HG03196 (cell line): ENCODE measurements around the gene RND3.

Experiments
- ATAC-seq: cut with Tn5 transposase; IDR thresholded peaks from one replicate; pipeline ENCODE4 v1.9.1; 2021; ENCODE audit not compliant: unreplicated experiment

Gene RND3

DNA sequence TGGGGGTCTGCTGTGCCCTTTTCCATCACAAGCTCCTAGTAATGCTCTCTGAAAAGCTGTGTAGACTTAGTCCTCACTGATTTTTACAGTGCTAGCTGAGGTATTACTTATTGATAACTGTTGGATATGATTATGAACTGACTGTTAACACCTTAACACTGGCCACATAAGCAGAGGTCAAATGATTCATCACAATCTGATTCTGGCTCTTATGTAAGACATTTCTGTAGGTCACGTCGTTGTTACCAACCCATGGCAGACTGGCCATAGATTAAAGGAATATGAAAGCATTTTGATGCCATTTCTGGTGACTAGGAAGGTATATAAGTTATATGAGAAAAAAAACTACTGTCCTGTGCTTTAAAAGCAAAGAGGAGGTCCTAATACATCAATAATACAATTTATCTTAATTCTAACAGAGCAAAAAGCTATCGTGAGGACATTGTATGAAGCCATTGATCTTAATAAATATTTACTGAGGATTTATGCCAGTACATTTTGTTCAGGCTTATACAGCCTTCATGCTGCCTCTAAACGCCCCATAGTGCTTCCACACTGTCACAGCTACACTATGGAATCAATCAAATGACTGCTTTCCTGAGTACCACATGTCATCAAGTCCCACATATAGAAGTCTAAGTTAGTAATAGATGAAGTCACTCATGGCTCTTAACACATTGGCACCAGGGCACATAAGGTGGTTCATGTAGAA, 6.9 kb upstream of the RND3 start:
- no peak for ATAC-seq

GRCh38 chr2:150491943-150492342, 4.5 kb upstream of the RND3 start:
- ATAC-seq: no peak

DNA sequence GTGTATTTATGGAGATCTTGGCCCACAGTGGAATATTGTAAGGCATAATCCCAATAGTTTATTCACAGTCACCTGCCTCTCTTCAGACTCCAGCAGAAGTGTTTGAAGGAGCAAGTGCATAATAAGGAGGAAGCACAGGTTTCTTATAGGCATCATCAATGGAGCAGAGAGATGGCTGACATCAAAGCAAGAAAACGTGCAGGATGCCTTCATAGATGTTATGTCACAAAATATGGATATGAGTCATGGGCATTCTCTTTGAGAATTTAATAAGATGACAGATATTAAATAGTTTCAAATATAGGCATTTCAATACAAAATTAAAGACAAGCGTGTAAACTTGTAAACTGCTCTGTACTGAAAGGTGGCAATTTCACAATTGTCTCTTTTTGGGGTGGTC, 4.0 kb upstream of the RND3 start:
- no peak for ATAC-seq

DNA sequence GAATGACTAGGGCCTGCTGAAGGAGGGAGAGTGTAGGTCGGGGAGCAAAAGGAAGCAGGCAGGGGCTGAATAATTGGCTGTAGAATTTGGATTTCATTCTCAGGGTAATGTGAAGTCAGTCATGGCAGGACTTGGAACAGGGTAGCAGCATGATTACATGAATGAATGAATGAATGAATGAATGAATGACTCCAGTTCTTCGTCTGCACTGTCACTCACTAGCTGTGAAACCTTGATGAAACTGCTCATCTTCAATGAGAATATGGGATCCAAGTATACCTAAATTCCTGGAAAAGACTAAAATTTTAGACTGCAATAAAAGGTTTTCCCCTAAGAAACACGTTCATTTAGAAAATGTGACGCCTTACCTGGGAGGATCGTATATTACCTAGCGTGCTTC, 3.0 kb upstream of the RND3 start:
- ATAC-seq: no peak

- no peak for ATAC-seq
These were observed 655 bp downstream of the RND3 start for GRCh38 chr2:150486539-150487484.

GRCh38 chr2:150485871-150486538, 1.5 kb downstream of the RND3 start:
- ATAC-seq: no peak

- peak; percentile 53 for ATAC-seq
These were observed 2.2 kb downstream of the RND3 start for GRCh38 chr2:150485114-150485870.

GRCh38 chr2:150484461-150485021, 2.9 kb downstream of the RND3 start:
- ATAC-seq: no peak

DNA sequence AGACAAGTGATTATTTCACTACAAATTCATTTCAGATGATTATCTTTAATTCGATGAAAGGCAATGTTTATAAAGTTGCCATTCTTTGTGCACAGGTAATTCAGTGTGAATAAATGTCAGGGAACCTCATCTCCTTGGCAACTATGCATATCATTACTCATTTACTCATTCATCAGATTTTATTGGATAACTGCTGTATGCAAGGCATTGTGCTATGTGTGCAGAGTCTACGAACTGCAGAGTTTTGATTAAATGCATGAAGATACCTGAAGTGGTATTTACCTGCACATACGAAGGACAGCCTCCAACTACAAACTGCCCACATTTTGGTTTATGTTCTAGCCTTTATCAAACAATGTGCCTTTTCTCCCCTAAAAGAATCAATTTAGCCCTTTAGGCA, 3.5 kb downstream of the RND3 start:
- no peak for ATAC-seq

DNA sequence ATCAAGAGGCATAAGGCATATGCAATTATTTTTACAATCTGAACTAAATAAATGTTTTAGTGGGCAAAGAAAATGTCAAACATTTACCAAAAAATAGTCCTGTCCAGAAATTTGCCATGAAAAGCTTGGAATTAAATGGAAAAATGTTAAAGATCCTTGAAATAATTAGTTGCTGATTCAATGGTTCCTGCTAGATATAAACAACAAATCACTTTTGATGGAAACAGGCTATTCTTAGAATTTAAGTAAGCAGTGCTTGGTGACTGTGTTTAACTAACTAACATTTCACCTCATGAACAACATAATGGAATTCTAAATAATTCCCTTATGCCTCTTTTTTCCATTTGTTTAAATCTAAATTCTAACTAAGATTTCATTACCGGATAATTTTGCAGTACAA, 3.9 kb downstream of the RND3 start:
- ATAC-seq: no peak

DNA sequence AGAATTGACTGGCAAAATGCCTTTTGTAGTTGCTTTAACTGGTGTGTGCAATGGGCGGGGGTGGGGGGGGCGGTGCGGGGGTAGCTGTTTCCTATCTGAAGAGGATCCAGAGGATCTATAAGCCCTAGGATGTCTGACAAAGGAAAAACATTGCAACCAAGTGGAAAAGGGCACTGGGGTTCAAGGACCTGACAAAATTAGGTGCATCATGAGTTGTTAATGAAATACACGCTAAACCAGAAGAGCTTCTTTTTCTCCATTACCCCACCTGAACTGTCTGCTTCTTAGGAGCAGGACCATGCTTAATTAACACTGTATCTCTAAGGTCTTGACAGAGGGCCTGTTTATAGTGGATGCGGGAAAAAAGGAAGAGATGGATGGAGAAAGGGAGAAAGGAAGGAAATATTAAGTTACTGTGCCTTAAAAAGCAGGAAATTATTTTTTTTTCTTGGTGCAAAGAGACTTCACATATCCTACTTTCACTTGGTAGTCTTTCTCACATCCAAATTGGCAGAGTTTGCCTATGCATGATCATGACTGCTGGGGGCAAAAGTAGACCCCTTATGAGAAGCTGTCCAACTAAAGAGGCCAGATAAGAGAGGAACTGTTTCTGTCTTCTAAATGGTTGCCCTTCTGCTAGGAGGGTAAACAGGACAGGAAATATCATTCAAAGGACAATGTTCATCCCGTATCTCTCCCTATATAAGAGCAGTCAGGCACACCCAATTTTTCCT, 4.6 kb downstream of the RND3 start:
- no peak for ATAC-seq

DNA sequence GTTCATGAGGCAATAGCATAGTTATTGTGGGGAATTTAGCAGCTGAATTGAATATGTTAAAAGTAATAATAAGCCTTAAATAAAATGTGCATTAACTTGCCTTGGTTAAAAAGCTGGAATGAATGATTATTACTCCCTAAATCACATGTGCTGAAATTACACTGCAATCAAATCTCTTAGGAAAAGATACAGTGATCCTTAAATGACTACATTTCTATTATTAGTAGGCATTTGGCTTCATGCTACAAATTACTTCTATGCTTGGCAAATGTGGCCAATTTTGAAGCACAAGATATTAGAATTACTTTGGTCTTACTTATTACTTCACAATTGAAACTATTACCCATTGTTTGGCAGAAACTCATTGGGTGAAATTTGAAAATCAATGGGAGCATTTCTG, 5.4 kb downstream of the RND3 start:
- ATAC-seq: no peak

GRCh38 chr2:150480971-150481830, 6.3 kb downstream of the RND3 start:
- no peak for ATAC-seq

GRCh38 chr2:150480241-150480640, 7.2 kb downstream of the RND3 start:
- no peak for ATAC-seq

DNA sequence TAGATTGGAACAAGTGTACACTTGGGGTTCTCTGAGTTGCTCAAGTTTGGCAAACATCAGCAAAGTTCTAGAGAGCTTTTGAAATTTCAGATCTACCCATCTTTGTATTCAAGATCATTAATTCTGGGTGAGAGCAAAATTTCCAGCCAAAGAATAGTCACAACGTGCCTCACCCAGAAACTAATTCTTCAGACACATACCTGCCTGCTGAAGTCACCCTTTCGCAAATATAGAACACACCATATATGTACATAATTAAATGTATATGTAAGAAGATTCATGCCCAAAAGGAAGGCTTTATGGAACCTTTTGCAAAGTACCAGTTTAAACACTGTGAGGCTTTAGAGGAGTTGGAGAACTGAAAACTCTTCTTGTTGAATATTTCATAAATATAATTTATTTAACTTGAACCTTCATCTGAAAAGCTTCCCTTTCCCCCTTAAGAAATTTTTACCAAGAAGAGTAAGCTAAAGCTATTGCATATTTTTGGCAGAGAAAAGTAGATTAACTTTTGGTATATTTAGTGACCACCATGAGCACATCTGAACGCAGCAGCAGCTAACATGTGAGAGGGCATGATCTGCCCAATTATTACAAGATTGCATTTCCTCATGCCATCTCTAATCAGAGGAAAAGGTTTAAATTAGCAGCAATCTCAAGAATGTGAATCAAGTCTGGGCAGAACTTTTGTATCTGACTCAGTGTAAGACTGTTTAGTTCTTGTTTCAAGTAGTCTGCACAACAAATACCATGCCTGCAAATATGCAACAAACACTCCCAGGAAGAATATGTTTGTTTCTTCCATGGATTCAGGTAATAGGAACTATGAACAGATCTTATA, 8.2 kb downstream of the RND3 start:
- ATAC-seq: no peak

GRCh38 chr2:150478200-150478974, 9.1 kb downstream of the RND3 start:
- ATAC-seq: no peak

DNA sequence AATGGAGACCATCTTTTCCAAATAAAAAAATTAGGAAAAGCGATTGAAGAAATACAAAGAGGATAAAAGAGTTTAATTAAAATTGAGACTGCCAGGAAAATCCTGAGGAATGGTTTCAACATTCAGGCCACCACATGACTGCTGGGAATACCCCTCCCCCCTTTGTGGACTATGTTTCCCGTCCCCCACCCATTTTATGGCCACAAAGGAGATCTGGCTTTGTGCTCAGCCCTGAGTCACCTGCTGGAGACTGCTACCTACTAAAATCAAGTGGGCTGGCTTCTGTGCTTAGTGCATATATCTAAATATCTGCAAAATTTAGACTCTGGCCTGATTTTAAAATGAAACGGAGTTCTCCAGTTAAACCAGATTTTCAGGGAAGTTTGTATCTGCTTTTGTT, 10.1 kb downstream of the RND3 start:
- ATAC-seq: no peak
